Endothelial cell of umbilical vein (primary cell): ENCODE data around the gene GGTA1. TPM values are rescaled to one million over a fixed set of nuclear protein-coding genes. Genes with fewer than 3 reads are reported as not detected.

Experiments used
- BruUV-seq: library from RNA; stranded (reverse); fragments of 400-500 nt; replicated peaks from 2 replicates; lab custom pipeline; 2021; lab: Mats Ljungman, UMichigan
- CTCF ChIA-PET: fragments of 300-600, 350-600 bp; sonication (Branson Sonifier 250); formaldehyde crosslinking; loops from one replicate; lab custom pipeline; 2021; ENCODE audit warnings: antibody characterized with exemption, inconsistent platforms; lab: Charles Lee
- POLR2A ChIA-PET: fragments of 300-600, 350-600 bp; sonication (Branson Sonifier 250); formaldehyde crosslinking; loops from one replicate; lab custom pipeline; 2021; ENCODE audit warnings: antibody characterized with exemption, inconsistent platforms; lab: Charles Lee
- DNase-seq: peaks from one replicate; pipeline ENCODE4 v3.0.0-alpha.2; 2011; ENCODE audit warnings: low read depth, low spot score
- FAIRE-seq: peaks from 2 replicates; lab custom pipeline; 2011; peaks lifted over from hg19 to GRCh38; lab: Jason Lieb, UNC
- H2AFZ ChIP-seq: 2 replicates; pipeline ENCODE4 v1.6.0; 2012; ENCODE audit warnings: low read depth, low read length, control low read depth, inconsistent platforms
- H3K27ac ChIP-seq: 2 replicates; pipeline ENCODE4 v1.5.1; 2011; ENCODE audit warnings: low read depth, mild to moderate bottlenecking, control low read depth, low read length, moderate library complexity; ENCODE audit not compliant: insufficient read depth
- H3K27me3 ChIP-seq, 2 experiments: 2 replicates each; pipeline versions ENCODE4 v1.6.0 to v1.6.1; 2011; ENCODE audit warnings: low read length in 2 of 2, mixed read lengths in 1 of 2; ENCODE audit not compliant: control insufficient read depth in 2 of 2, insufficient read depth in 2 of 2
- H3K36me3 ChIP-seq, 2 experiments: 2 replicates in 1 of 2; 3 replicates in 1 of 2; pipeline ENCODE4 v1.5.1; 2011; ENCODE audit warnings: low read length in 2 of 2, mild to moderate bottlenecking in 1 of 2, moderate library complexity in 1 of 2; ENCODE audit not compliant: control insufficient read depth in 2 of 2, insufficient read depth in 2 of 2; ENCODE audit errors: extremely low read depth in 1 of 2
- H3K4me1 ChIP-seq: 3 replicates; pipeline ENCODE4 v1.5.1; 2011; ENCODE audit warnings: mild to moderate bottlenecking, low read length; ENCODE audit not compliant: control insufficient read depth, insufficient read depth; ENCODE audit errors: extremely low read depth
- H3K4me2 ChIP-seq: 2 replicates; pipeline ENCODE4 v1.6.1; 2011; ENCODE audit warnings: low read length, control low read depth, mixed read lengths; ENCODE audit not compliant: insufficient read depth
- H3K4me3 ChIP-seq, 3 experiments: fragments of 200-600 bp in 1 of 3; sonication (generic), shearing (Covaris generic) in 1 of 3; replicated peaks in 1 of 3; 2 replicates each; pipeline ENCODE4 v1.5.1; 2011 to 2016; ENCODE audit warnings: control low read depth in 3 of 3, low read length in 3 of 3, mild to moderate bottlenecking in 2 of 3, inconsistent platforms in 1 of 3, low read depth in 1 of 3, moderate library complexity in 1 of 3; ENCODE audit not compliant: insufficient read depth in 1 of 3
- H3K79me2 ChIP-seq: 2 replicates; pipeline ENCODE4 v1.6.0; 2012; ENCODE audit warnings: low read length, inconsistent platforms; ENCODE audit not compliant: control insufficient read depth, insufficient read depth
- H3K9ac ChIP-seq: replicated peaks from 2 replicates; pipeline ENCODE3; 2011; ENCODE audit warnings: low read length, control low read depth; ENCODE audit not compliant: insufficient read depth; ENCODE audit errors: extremely low read depth
- H3K9me1 ChIP-seq: replicated peaks from 3 replicates; pipeline ENCODE4 v1.6.0; 2011; ENCODE audit warnings: mild to moderate bottlenecking, low read length; ENCODE audit not compliant: control insufficient read depth, insufficient read depth; ENCODE audit errors: extremely low read depth
- H3K9me3 ChIP-seq: replicated peaks from 2 replicates; pipeline ENCODE4 v1.5.1; 2012; ENCODE audit warnings: low read length, inconsistent platforms; ENCODE audit not compliant: control insufficient read depth, insufficient read depth
- H4K20me1 ChIP-seq: replicated peaks from 2 replicates; pipeline ENCODE3; 2011; ENCODE audit warnings: mild to moderate bottlenecking, low read length; ENCODE audit not compliant: control insufficient read depth, insufficient read depth; ENCODE audit errors: extremely low read depth
- FOS ChIP-seq: IDR thresholded peaks from 2 replicates; pipeline ENCODE4 v1.6.1; 2011; ENCODE audit warnings: mild to moderate bottlenecking, low read length, moderate library complexity, borderline replicate concordance; ENCODE audit not compliant: insufficient read depth
- GATA2 ChIP-seq: IDR thresholded peaks from 2 replicates; pipeline ENCODE4 v1.7.0; 2011; ENCODE audit warnings: low read depth, mild to moderate bottlenecking, moderate library complexity, mixed read lengths, low read length; ENCODE audit not compliant: insufficient read length, insufficient read depth
- JUN ChIP-seq: IDR thresholded peaks from 2 replicates; pipeline ENCODE4 v1.6.1; 2011; ENCODE audit warnings: borderline replicate concordance, low read depth; ENCODE audit not compliant: insufficient read length, insufficient read depth
- MYC ChIP-seq: IDR thresholded peaks from one replicate; pipeline ENCODE4 v1.6.1; 2011; ENCODE audit warnings: mild to moderate bottlenecking, low read depth, low read length
- POLR2A ChIP-seq: IDR thresholded peaks from 2 replicates; pipeline ENCODE4 v1.6.1; 2012; ENCODE audit warnings: low read depth, mild to moderate bottlenecking, control low read depth, low read length
- POLR2AphosphoS5 ChIP-seq: IDR thresholded peaks from 2 replicates; pipeline ENCODE4 v1.6.1; 2012; ENCODE audit warnings: low read depth, mild to moderate bottlenecking, control low read depth, low read length, moderate library complexity; ENCODE audit not compliant: insufficient read depth
- dilution Hi-C: fragments of 300-500 bp; cut with MboI; formaldehyde crosslinking; loops from one replicate; pipeline ENCODE4 v1.15.0; 2019; ENCODE audit warnings: low sequenced_read_pairs; ENCODE audit not compliant: extremely low pct_ligation_motif_present
- intact Hi-C: fragments of 100-400 bp; cut with micrococcal nuclease; formaldehyde crosslinking; loops from one replicate; pipeline ENCODE4 v1.10.0; 2022
- polyA plus RNA-seq, 4 experiments: library from polyadenylated mRNA; depleted of rRNA in 3 of 4; stranded (reverse) in 3 of 4; unstranded in 1 of 4; fragments of >200 nt; gene quantifications; 2 replicates each; pipeline versions ENCODE4 v1.2.1 to v1.2.3, GENCODE V29; 2011 to 2012; ENCODE audit warnings: missing spikeins in 1 of 4
- total RNA-seq: library from RNA; stranded (reverse); gene quantifications from 2 replicates; pipeline ENCODE4 v1.2.3, GENCODE V29; 2021
- TF ChIP-seq, protein P1 (sequence below), 2 donors: IDR thresholded peaks; 1 replicate in 1 of 2; 2 replicates in 1 of 2; pipeline ENCODE4 v1.5.1; 2011; ENCODE audit warnings: low read length in 2 of 2, mild to moderate bottlenecking in 2 of 2, moderate library complexity in 2 of 2, control low read depth in 1 of 2, inconsistent platforms in 1 of 2, low read depth in 1 of 2; ENCODE audit not compliant: insufficient read depth in 1 of 2; ENCODE audit errors: extremely low read depth in 1 of 2
- TF ChIP-seq, protein P2 (sequence below): IDR thresholded peaks from 2 replicates; pipeline ENCODE4 v1.6.1; 2011; ENCODE audit not compliant: insufficient read depth, insufficient read length

GGTA1 gene
- total and polyA plus RNA-seq, 2 donors (not counting 3 experiments of a cell fraction or from before 2014, with no cell fraction given): not detected

DNA sequence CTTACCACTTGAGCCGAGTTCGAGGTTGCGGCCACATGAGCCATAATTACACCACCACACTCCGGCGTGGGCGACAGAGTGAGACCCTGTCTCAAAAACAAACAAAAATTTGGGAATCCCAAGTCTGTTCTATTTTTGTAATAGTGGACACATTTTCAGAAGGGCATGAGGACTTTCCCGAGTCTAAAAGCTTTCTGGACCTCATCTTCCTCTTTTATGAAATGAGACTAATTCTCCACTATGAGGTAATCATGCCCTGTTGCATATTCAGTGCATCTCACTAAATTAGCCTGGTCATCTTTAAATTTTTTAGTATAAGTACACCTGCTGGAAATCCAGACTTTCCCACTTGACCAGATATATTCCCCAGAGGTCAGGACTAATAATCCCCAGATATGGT, 55.7 kb downstream of the GGTA1 start:
- Histone ChIP-seq H3K9ac (no peak overlapping the region), H3K36me3 (no peaks in the 10 kb centered on the region), H2AFZ (no peak overlapping the region), H3K9me3 (no peaks in the 10 kb centered on the region), H3K4me2 (no peak overlapping the region), H3K4me3 (no peak overlapping the region), H3K27me3 (peaks cover 38 to 46% of the 10 kb centered on the region in 2 experiments), H3K4me1 (no peaks in the 10 kb centered on the region), H3K9me1 (no peaks in the 10 kb centered on the region), H3K27ac (no peak overlapping the region), H4K20me1 (no peaks in the 10 kb centered on the region), H3K79me2 (no peaks in the 10 kb centered on the region)
- no TSS peak for BruUV-seq
- DNase-seq: no peak
- dilution Hi-C loops: no loop called here
- intact Hi-C loops: no loop called here
- no peak for TF ChIP-seq POLR2A
- TF ChIP-seq FOS: no peak
- FAIRE-seq: no peak
- ChIA-PET CTCF (interaction anchor here (2.4 kb wide), 1 partner anchor 11 kb away, joined by 5 read pairs; no protein-coding TSS in a partner anchor), POLR2A (no interaction called here)

DNA sequence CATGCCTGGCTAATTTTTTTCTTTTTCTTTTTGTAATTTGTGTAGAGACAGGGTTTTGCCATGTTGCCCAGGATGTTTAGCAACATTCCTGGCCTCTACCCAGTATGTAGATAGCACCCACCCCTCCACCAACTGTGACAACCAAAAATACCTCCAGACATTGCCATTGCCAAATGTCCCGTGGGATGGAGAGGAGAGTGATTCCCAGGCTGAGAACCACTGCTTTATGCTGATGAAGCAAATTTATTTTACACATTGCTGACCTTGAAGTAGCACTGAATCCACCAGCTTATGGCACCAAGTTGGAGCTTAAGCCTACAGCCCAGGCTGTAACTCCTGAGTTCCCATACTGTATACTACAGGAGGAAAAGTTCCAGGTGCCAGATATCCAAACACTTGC, 58.5 kb downstream of the GGTA1 start:
- H3K9me1 ChIP-seq: no peaks in the 10 kb centered on the region
- no peak overlapping the region for H2AFZ ChIP-seq
- H3K4me3 ChIP-seq: no peak overlapping the region
- no peak overlapping the region for H3K27ac ChIP-seq
- no peak overlapping the region for H3K4me2 ChIP-seq
- FAIRE-seq: no peak
- H3K9me3 ChIP-seq: no peaks in the 10 kb centered on the region
- no peaks in the 10 kb centered on the region for H4K20me1 ChIP-seq
- no peaks in the 10 kb centered on the region for H3K4me1 ChIP-seq
- H3K36me3 ChIP-seq: no peaks in the 10 kb centered on the region
- no peak for DNase-seq
- BruUV-seq: no TSS peak
- TF ChIP-seq POLR2AphosphoS5 (no peak), JUN (no peak), GATA2 (no peak), MYC (no peak), POLR2A (no peak)
- TF ChIP-seq, protein P1, sequence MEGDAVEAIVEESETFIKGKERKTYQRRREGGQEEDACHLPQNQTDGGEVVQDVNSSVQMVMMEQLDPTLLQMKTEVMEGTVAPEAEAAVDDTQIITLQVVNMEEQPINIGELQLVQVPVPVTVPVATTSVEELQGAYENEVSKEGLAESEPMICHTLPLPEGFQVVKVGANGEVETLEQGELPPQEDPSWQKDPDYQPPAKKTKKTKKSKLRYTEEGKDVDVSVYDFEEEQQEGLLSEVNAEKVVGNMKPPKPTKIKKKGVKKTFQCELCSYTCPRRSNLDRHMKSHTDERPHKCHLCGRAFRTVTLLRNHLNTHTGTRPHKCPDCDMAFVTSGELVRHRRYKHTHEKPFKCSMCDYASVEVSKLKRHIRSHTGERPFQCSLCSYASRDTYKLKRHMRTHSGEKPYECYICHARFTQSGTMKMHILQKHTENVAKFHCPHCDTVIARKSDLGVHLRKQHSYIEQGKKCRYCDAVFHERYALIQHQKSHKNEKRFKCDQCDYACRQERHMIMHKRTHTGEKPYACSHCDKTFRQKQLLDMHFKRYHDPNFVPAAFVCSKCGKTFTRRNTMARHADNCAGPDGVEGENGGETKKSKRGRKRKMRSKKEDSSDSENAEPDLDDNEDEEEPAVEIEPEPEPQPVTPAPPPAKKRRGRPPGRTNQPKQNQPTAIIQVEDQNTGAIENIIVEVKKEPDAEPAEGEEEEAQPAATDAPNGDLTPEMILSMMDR (IDR thresholded peaks at IDR 0.05; ENCODE audit: extremely low read depth in 1 of 2, insufficient read depth in 1 of 2, low read depth in 1 of 2, low read length in 2 of 2): no peak
- TF ChIP-seq, protein P2, sequence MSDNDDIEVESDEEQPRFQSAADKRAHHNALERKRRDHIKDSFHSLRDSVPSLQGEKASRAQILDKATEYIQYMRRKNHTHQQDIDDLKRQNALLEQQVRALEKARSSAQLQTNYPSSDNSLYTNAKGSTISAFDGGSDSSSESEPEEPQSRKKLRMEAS: no peak
- H3K9ac ChIP-seq: no peak overlapping the region
- H3K27me3 ChIP-seq: peaks cover 29 to 39% of the 10 kb centered on the region in 2 experiments
- H3K79me2 ChIP-seq: no peaks in the 10 kb centered on the region
- POLR2A ChIA-PET: no interaction called here
- dilution Hi-C loops (no loop called here), intact Hi-C loops (no loop called here)
- CTCF ChIA-PET: interaction anchor here (1.5 to 4.0 kb wide), 4 partner anchors 21 to 227 kb away, joined by 3 to 24 read pairs (median 10); no protein-coding TSS in a partner anchor
